HCT116 (cell line): Measurements from ENCODE around the gene GFER. TPM values are rescaled to one million over a fixed set of nuclear protein-coding genes. Genes with fewer than 3 reads are reported as not detected.

ENCODE experiments used
- ATAC-seq: fragments of 200-7000 bp; cut with Tn5 transposase; 2 replicates; pipeline ENCODE4 v1.9.1; 2020; ENCODE audit warnings: mild to moderate bottlenecking, moderate library complexity
- BruUV-seq: library from RNA; stranded (reverse); fragments of 400-500 nt; replicated peaks from 2 replicates; lab custom pipeline; 2021; lab: Mats Ljungman, UMichigan
- CTCF ChIA-PET: fragments of 300-600 bp; sonication (Branson Sonifier 250); formaldehyde crosslinking; loops from one replicate; lab custom pipeline; 2021; ENCODE audit warnings: antibody characterized with exemption; lab: Charles Lee
- POLR2A ChIA-PET: fragments of 300-600, 350-600 bp; sonication (Branson Sonifier 250); formaldehyde crosslinking; loops from one replicate; lab custom pipeline; 2021; ENCODE audit warnings: antibody characterized with exemption; lab: Charles Lee
- RAD21 ChIA-PET, 2 experiments: fragments of 300-600 bp; sonication (Branson Sonifier 250); formaldehyde crosslinking; loops; one replicate each; lab custom pipeline; 2023; ENCODE audit warnings: low total read pairs in 2 of 2; ENCODE audit not compliant: uncharacterized antibody in 2 of 2, unreplicated experiment in 2 of 2, low non-redundant PET in 1 of 2; lab: Charles Lee
- DNase-seq: peaks from one replicate; pipeline ENCODE4 v3.0.0-alpha.2; 2010; ENCODE audit warnings: low read depth, low spot score
- H2AFZ ChIP-seq: fragments of 200-600 bp; shearing (Covaris generic), sonication (generic); 2 replicates; pipeline ENCODE4 v1.6.1; 2017; ENCODE audit warnings: low read depth, mixed run types, mixed read lengths, antibody characterized with exemption, low read length; ENCODE audit not compliant: poor library complexity, severe bottlenecking
- H3K27ac ChIP-seq: 2 replicates; pipeline ENCODE4 v1.5.1; 2012; ENCODE audit warnings: low read depth, low read length
- H3K27me3 ChIP-seq: fragments of 200-600 bp; sonication (generic); 2 replicates; pipeline ENCODE4 v1.6.1; 2016; ENCODE audit warnings: mixed run types, low read length, mixed read lengths; ENCODE audit not compliant: insufficient read depth
- H3K36me3 ChIP-seq, 2 experiments: fragments of 200-500 bp in 1 of 2; fragments of 200-600 bp in 1 of 2; sonication (Bioruptor generic) in 1 of 2; sonication (generic) in 1 of 2; 2 replicates each; pipeline versions ENCODE4 v1.5.1 to v1.6.1; 2014 to 2016; ENCODE audit warnings: low read length in 2 of 2, inconsistent platforms in 1 of 2, mixed read lengths in 1 of 2, mixed run types in 1 of 2; ENCODE audit not compliant: insufficient read depth in 2 of 2, control insufficient read depth in 1 of 2
- H3K4me1 ChIP-seq, 2 experiments: fragments of 200-600 bp in 1 of 2; sonication (generic) in 1 of 2; 2 replicates each; pipeline versions ENCODE4 v1.5.1 to v1.6.1; 2012 to 2017; ENCODE audit warnings: low read length in 2 of 2, inconsistent platforms in 1 of 2, mild to moderate bottlenecking in 1 of 2, mixed read lengths in 1 of 2, mixed run types in 1 of 2, moderate library complexity in 1 of 2; ENCODE audit not compliant: insufficient read depth in 2 of 2, control insufficient read depth in 1 of 2
- H3K4me2 ChIP-seq: fragments of 200-600 bp; sonication (generic); 2 replicates; pipeline ENCODE4 v1.6.1; 2017; ENCODE audit warnings: mixed run types, low read length, mixed read lengths
- H3K4me3 ChIP-seq, 2 experiments: fragments of 200-600 bp in 1 of 2; sonication (generic) in 1 of 2; replicated peaks in 1 of 2; 2 replicates each; pipeline ENCODE4 v1.5.1; 2011 to 2016; ENCODE audit warnings: low read length in 2 of 2, control low read depth in 1 of 2, low read depth in 1 of 2, mild to moderate bottlenecking in 1 of 2, mixed read lengths in 1 of 2, mixed run types in 1 of 2
- H3K79me2 ChIP-seq: fragments of 200-600 bp; sonication (generic); 2 replicates; pipeline ENCODE4 v1.6.1; 2017; ENCODE audit warnings: mild to moderate bottlenecking, mixed run types, low read length, moderate library complexity, mixed read lengths; ENCODE audit not compliant: insufficient read depth
- H3K9ac ChIP-seq: fragments of 200-600 bp; sonication (generic); 2 replicates; pipeline ENCODE4 v1.6.1; 2016; ENCODE audit warnings: low read length, mixed read lengths
- H3K9me2 ChIP-seq: fragments of 200-600 bp; sonication (generic), shearing (Covaris generic); 2 replicates; pipeline ENCODE4 v1.6.1; 2017; ENCODE audit warnings: mixed run types, mild to moderate bottlenecking, moderate library complexity; ENCODE audit not compliant: insufficient read depth
- H3K9me3 ChIP-seq, 2 experiments: fragments of 200-500 bp in 1 of 2; fragments of 200-600 bp in 1 of 2; sonication (Bioruptor generic) in 1 of 2; sonication (generic) in 1 of 2; 2 replicates each; pipeline ENCODE4 v1.6.1; 2014 to 2017; ENCODE audit warnings: low read length in 2 of 2, mixed read lengths in 2 of 2, inconsistent platforms in 1 of 2, low read depth in 1 of 2, mild to moderate bottlenecking in 1 of 2, mixed run types in 1 of 2, moderate library complexity in 1 of 2; ENCODE audit not compliant: control insufficient read depth in 1 of 2, insufficient read depth in 1 of 2
- H4K20me1 ChIP-seq: fragments of 200-600 bp; sonication (generic), shearing (Covaris generic); 2 replicates; pipeline ENCODE4 v1.6.1; 2017; ENCODE audit warnings: mixed run types, mild to moderate bottlenecking, moderate library complexity; ENCODE audit not compliant: insufficient read depth
- ATF3 ChIP-seq: IDR thresholded peaks from 2 replicates; pipeline ENCODE4 v1.6.1; 2012
- CEBPB ChIP-seq: IDR thresholded peaks from 2 replicates; pipeline ENCODE4 v1.6.1; 2012; ENCODE audit warnings: low read depth
- CTCF ChIP-seq, 3 experiments: fragments of 200-600 bp in 1 of 3; sonication (generic) in 1 of 3; IDR thresholded peaks in 2 of 3; conservative IDR thresholded peaks in 1 of 3; 2 replicates each; pipeline ENCODE4 v1.5.1; 2012 to 2017; ENCODE audit warnings: low read depth in 2 of 3, low read length in 2 of 3, antibody characterized with exemption in 1 of 3, borderline replicate concordance in 1 of 3, control low read depth in 1 of 3, mild to moderate bottlenecking in 1 of 3, mixed read lengths in 1 of 3, mixed run types in 1 of 3, moderate library complexity in 1 of 3; ENCODE audit not compliant: insufficient read depth in 1 of 3
- ELF1 ChIP-seq: IDR thresholded peaks from 2 replicates; pipeline ENCODE4 v1.6.1; 2012; ENCODE audit warnings: low read depth, borderline replicate concordance
- EZH2 ChIP-seq: fragments of 200-600 bp; sonication (generic); IDR thresholded peaks from 2 replicates; pipeline ENCODE4 v1.6.1; 2017; ENCODE audit warnings: antibody characterized with exemption, mixed run types
- FOSL1 ChIP-seq: IDR thresholded peaks from 2 replicates; pipeline ENCODE4 v1.6.1; 2012; ENCODE audit warnings: low read depth
- JUND ChIP-seq: IDR thresholded peaks from 2 replicates; pipeline ENCODE4 v1.6.1; 2012
- MAX ChIP-seq: IDR thresholded peaks from 2 replicates; pipeline ENCODE4 v1.6.1; 2012
- POLR2A ChIP-seq: IDR thresholded peaks from 2 replicates; pipeline ENCODE4 v1.7.0; 2011; ENCODE audit warnings: borderline replicate concordance; ENCODE audit not compliant: insufficient read depth, insufficient read length; ENCODE audit errors: extremely low read depth
- POLR2AphosphoS5 ChIP-seq: IDR thresholded peaks from 2 replicates; pipeline ENCODE4 v1.6.1; 2011; ENCODE audit warnings: mild to moderate bottlenecking, low read depth, low read length, moderate library complexity
- RAD21 ChIP-seq: IDR thresholded peaks from 2 replicates; pipeline ENCODE4 v1.6.1; 2012; ENCODE audit warnings: low read depth, mild to moderate bottlenecking
- REST ChIP-seq: IDR thresholded peaks from 2 replicates; pipeline ENCODE4 v1.6.1; 2012; ENCODE audit warnings: low read depth
- SP1 ChIP-seq: IDR thresholded peaks from 2 replicates; pipeline ENCODE4 v1.6.1; 2012; ENCODE audit warnings: low read depth
- SRF ChIP-seq: IDR thresholded peaks from 2 replicates; pipeline ENCODE4 v1.6.1; 2012; ENCODE audit warnings: low read depth
- YY1 ChIP-seq: IDR thresholded peaks from 2 replicates; pipeline ENCODE4 v1.6.1; 2011; ENCODE audit warnings: low read length, low read depth, moderate library complexity, mild to moderate bottlenecking; ENCODE audit not compliant: insufficient replicate concordance; ENCODE audit errors: extremely low read depth
- ZBTB33 ChIP-seq: IDR thresholded peaks from 2 replicates; pipeline ENCODE4 v1.6.1; 2011; ENCODE audit warnings: mild to moderate bottlenecking, low read length, moderate library complexity; ENCODE audit not compliant: insufficient replicate concordance; ENCODE audit errors: extremely low read depth
- ZNF274 ChIP-seq: fragments of 200-500 bp; sonication (Bioruptor generic); IDR thresholded peaks from 2 replicates; pipeline ENCODE4 v1.6.1; 2014; ENCODE audit warnings: mild to moderate bottlenecking, low read depth, low read length, inconsistent platforms
- intact Hi-C: fragments of 100-400 bp; cut with micrococcal nuclease; formaldehyde crosslinking; loops from 2 replicates; pipeline ENCODE4 v1.10.0; 2022
- total RNA-seq: library from RNA; stranded (reverse); gene quantifications from one replicate; pipeline ENCODE4 v1.2.1, GENCODE V29; 2021; ENCODE audit not compliant: unreplicated experiment

GFER gene
- total RNA-seq, 1 experiment from 2014 or later = 47.3 TPM

GRCh38 chr16:2003827-2004641 lies 20.0 kb downstream of the GFER start:
- H2AFZ ChIP-seq = no peak overlapping the region
- ChIA-PET POLR2A (interaction anchor here (0.8 to 2.6 kb wide), 5 partner anchors 11 to 151 kb away, joined by 3 to 10 read pairs (median 6); partner anchors contain the start of genes RPS2 and TRAF7), CTCF (interaction anchor here (0.5 to 1.6 kb wide), 19 partner anchors 9 to 247 kb away, joined by 3 to 20 read pairs (median 4); partner anchors contain the start of genes ECI1, NPW, NTHL1 and TBL3), RAD21 (interaction anchor here (0.8 to 1.0 kb wide), 2 partner anchors 136 to 137 kb away, joined by 4 to 7 read pairs; no protein-coding TSS in a partner anchor)
- ATAC-seq (peak; percentile 91), DNase-seq (peak; percentile 87)
- no peaks in the 10 kb centered on the region for H3K27me3 ChIP-seq
- H3K79me2 ChIP-seq = peaks cover 77% of the 10 kb centered on the region
- no TSS peak for BruUV-seq
- H4K20me1 ChIP-seq = peaks cover 9% of the 10 kb centered on the region; the same call in 1 of the 2 replicates
- H3K4me3 ChIP-seq = no peak overlapping the region
- peak overlapping the region; percentile 41 for H3K4me2 ChIP-seq
- intact Hi-C loops = loop anchor here (5.0 kb wide), 1 partner anchor 138 kb away; no protein-coding TSS in a partner anchor
- peak overlapping the region; percentile 62; the same call in 1 of the 2 replicates for H3K27ac ChIP-seq
- peaks cover 23 to 50% of the 10 kb centered on the region in 2 experiments for H3K4me1 ChIP-seq
- H3K9me2 ChIP-seq = no peaks in the 10 kb centered on the region
- H3K9me3 ChIP-seq = no peaks in the 10 kb centered on the region
- H3K36me3 ChIP-seq = peaks cover 23 to 42% of the 10 kb centered on the region in 2 experiments; a peak in 3 of 4 replicates
- H3K9ac ChIP-seq = peak overlapping the region; percentile 23
- TF ChIP-seq YY1 = peak; percentile 75
- no peak for TF ChIP-seq ATF3
- no peak for TF ChIP-seq FOSL1
- peak; percentile 93 to 99 (median 99) for TF ChIP-seq CTCF (IDR thresholded peaks at IDR 0.05 in 2 of 3, conservative IDR thresholded peaks at IDR 0.05 in 1 of 3; ENCODE audit: borderline replicate concordance in 1 of 3, insufficient read depth in 1 of 3, low read depth in 2 of 3, low read length in 2 of 3)
- TF ChIP-seq REST = no peak
- no peak for TF ChIP-seq ZNF274
- no peak for TF ChIP-seq ELF1
- no peak for TF ChIP-seq JUND
- TF ChIP-seq ZBTB33 = no peak
- peak; percentile 84 for TF ChIP-seq MAX
- peak; percentile 58 for TF ChIP-seq POLR2AphosphoS5
- peak; percentile 77 for TF ChIP-seq RAD21
- no peak for TF ChIP-seq POLR2A
- no peak for TF ChIP-seq CEBPB
- TF ChIP-seq SRF = no peak
- TF ChIP-seq SP1 = peak; percentile 37; the same call in 1 of the 2 replicates
- TF ChIP-seq EZH2 = no peak
